NCI-H128 (cell line): ENCODE results near the gene PDSS2.
"Not testable (repeated sequence)": the region's sequence is repeated elsewhere in the genome, so short reads cannot be mapped to it uniquely, and the experiment has no call there.

Source experiments
- DNase-seq: peaks from one replicate; lab custom pipeline; 2025; ENCODE audit not compliant: unreplicated experiment; lab: John Stamatoyannopoulos, UW

The PDSS2 gene

DNA sequence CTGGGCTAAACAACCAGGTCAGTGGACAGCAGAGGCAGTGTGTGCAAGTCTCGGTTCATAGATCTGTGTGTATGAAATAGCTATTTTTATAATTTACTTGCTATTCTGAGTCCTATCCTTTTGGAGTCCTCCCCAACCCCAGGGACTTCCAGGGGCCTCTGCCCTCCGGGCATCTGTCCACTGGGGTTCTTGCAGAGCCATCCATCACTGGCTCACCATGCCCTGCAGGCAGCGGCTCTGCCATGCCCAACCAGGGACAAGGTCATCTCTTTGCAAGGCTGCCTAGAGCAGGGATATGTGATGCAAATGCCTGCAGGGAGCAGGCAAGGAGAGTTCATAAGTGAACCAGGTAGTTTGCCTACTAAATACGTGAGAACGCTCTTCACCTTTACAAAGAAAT lies 333.6 kb downstream of the PDSS2 start:
- DNase-seq, result no peak

DNA sequence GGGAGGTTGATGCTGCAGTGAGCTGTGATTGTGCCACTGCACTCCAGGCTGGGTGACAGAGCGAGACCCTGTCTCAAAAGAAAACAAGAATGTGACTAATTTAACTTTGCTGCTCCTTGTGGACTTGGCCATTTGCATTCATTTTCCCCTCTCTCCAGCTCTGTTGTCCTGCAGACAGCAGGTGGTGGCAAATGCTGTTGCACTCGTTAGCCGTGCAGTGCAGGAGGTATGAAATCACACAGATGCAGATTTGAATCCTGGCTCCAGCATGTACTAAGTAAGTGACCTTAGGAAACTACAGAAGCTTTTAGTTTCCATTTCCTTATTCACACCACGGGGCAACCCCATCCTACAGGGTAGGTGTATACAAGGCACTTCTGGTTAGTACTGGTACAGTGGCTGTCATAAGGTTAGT lies 334.4 kb downstream of the PDSS2 start:
- DNase-seq, result no peak

DNA sequence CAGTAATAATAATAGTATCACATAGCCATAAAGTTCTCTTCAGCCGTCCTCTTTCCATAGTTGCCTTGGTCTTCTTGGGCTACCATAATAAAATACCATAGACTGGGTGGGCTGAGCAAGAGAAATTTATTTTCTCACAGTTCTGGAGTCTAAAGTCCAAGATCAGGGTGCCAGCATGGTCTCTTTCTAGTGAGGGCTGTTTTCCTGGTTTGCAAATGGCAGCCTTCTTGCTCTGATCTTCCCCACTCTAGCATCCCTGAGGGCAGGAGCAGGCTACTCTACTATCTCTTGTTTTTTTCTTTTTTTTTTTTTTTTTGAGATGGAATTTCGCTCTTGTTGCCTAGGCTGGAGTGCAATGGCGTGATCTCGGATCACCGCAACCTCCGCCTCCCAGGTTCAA lies 335.9 kb downstream of the PDSS2 start:
- DNase-seq, result no peak

DNA sequence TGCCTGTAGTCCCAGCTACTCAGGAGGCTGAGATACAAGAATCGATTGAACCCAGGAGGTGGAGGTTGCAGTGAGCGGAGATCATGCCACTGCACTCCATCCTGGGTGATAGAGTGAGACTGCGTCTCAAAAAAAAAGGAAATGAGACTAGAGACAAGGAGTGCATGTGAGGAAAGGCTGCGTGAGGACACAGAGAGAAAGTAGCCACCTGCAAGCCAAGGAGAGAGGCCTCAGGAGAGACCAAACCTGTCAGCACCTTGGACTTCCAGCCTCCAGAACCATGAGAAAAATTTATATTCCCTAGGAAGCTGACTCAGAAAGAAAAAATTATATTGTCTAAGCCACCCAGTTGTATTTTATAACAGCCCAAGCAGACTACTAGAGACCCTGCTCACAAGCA lies 336.6 kb downstream of the PDSS2 start:
- no peak for DNase-seq

DNA sequence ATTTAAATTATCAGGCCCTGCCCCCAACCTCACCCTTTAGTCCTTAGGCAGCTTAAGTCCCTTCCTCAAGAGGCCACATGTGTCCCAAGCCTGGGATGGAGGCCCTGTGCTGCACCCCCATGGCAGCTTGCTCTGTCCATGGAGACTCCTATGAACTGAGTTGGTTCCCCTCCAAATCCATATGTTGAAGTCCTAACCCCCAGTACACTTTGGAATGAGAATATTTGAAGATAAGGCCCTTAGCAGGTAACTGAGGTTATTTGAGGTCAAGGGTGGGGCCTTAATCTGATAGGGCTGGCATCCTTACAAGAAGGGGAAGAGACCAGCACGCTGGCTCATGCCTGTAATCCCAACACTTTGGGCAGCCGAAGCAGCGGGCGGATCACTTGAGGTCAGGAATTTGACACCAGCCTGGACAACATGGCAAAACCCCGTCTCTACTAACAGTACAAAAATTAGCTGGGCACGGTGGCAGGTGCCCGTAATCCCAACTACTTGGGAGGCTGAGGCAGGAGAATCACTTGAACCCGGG lies 337.3 kb downstream of the PDSS2 start:
- no peak for DNase-seq

DNA sequence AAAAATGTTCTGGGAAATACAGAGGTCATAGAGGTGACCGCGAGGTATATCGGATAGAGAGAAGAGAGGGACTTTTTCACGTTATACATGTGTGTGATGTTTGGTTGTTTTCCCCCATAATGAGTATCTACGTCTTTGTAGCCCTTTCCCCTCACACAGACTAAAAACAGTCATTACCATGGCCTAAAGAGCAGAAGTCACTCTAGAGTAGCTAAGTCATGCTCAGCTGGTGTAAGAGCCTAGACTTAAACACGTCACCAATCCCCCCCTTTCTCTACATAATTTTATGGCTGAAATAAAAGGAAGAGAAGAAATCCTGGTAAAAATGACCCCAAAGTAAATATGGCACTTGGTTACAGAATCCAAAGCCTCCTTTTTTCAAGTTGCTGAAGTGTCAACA lies 338.1 kb downstream of the PDSS2 start:
- DNase-seq, result no peak

DNA sequence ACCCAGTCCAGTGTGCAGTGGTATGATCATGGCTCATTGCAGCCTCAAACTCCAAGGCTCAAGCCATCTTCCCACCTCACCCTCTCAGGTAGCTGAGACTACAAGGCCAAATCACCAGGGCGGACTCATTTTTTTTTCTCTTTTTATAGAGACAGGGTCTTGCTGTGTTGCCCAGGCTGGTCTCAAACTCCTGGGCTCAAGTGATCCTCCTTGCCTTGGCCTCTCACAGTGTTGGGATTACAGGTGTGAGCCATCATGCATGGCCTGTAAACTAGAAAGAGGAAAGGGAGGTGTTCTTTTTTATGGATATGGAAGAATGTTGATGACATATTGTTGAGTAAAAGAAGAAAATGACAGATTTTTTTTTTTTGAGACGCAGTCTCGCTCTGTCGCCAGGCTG lies 339.0 kb downstream of the PDSS2 start:
- DNase-seq, result no peak

DNA sequence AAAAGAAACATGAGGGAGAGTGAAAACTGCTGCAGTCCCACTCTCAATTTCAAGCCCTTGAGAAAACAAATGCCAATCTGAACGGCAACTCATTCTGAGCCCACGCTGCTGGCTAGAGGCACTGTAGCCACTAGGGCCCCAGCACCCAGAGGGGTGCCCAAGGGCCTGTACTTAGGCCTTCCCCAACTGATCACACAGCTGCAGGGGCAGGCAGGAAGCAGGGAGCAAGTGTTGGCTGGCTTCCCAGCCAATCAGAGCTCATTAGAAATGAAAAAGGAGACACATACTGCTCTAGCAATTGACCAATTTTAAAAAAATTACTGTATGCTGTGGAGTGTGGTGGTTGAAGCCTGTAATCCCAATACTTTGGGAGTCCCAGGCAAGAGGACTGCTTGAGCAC lies 340.4 kb downstream of the PDSS2 start:
- DNase-seq, result no peak

DNA sequence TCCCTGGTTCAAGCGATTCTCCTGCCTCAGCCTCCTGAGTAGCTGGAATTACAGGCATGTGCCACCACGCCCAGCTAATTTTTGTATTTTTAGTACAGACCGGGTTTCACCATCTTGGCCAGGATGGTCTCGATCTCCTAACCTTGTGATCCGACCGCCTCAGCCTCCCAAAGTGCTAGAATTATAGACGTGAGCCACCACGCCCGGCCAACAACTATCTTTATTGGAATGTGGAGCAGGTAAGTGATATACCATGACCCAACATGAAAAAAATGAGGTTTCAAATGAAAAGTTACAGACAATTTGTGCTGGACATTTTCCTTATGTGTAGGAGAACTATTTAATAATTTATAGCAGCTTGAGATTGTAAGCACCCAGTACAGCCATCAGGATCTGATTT lies 340.8 kb downstream of the PDSS2 start:
- not testable (repeated sequence) for DNase-seq

DNA sequence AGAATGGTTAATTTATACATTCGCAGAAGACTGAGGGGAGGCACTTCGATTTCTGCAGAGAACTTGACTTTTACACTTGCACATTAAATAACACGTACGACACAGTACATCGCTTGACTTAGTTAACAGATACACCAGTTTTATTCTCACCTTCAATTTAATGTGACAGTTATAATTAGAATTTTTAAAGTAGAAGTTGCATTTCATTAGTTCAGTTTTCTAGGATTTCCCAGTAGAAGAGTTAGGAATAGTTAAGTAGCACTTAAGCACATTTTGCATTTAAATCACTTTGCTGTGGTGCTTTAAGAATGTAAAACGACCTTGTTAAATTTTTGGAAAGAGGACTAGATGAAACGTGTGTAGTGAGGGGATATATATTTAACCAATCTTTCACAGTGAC lies 342.4 kb downstream of the PDSS2 start:
- no peak for DNase-seq

DNA sequence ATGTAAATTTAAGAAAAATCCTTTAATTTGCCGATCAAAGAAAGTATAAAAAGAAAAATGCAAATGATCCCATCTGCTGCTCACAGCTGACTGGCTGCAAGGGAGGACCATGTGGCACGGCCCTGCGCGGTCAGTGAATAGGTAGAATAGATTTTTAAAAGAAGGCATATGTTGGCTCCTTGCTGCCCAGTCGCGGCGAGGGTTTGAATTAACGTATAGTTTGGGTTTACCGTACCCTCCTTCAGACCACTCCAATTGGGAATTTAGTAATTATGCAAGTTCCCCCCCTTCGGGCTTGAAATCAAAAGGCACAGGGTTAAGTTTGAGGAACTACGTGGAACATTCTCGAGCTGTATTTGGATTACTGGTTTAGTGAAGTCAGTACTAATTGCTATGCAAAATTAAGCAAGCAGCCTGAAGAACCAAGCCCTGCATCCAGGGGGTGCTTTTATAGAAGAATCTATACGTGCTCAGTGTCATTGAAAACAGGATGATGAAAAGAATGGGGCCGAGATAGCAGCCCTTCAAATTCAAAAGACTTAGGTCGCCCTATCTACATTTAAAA lies 343.0 kb downstream of the PDSS2 start:
- no peak for DNase-seq

DNA sequence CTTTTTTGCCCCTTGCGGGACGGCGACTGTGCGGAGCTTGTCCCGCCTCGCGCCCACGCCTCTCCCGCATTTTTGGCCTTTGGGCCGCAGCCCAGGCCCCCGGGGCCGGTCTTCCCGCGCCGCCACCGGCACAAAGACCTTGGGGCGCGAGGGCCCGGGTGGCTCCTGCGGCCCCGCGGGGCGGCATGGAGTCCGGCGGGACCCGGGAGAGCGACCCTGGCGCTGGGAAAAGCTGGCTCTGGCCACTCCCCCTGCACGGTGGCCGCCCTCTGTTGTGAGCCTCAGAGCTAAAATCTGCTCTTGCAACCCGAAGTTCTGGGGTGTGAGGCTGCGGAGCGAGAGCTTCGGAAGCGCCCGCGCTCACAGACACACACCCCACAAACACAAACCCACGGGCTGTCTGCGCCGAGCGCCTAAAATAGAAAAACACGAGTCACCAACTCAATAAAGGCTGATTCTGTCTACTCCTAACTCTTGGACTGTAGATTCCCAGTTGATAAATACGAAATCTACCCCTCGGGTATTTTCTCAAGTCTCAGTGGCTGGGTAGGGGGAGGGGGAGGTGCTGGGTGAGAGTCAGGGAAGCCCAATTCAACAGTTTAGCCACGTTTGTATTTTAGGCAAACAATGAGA lies 343.6 kb downstream of the PDSS2 start:
- DNase-seq, result peak; percentile 41

DNA sequence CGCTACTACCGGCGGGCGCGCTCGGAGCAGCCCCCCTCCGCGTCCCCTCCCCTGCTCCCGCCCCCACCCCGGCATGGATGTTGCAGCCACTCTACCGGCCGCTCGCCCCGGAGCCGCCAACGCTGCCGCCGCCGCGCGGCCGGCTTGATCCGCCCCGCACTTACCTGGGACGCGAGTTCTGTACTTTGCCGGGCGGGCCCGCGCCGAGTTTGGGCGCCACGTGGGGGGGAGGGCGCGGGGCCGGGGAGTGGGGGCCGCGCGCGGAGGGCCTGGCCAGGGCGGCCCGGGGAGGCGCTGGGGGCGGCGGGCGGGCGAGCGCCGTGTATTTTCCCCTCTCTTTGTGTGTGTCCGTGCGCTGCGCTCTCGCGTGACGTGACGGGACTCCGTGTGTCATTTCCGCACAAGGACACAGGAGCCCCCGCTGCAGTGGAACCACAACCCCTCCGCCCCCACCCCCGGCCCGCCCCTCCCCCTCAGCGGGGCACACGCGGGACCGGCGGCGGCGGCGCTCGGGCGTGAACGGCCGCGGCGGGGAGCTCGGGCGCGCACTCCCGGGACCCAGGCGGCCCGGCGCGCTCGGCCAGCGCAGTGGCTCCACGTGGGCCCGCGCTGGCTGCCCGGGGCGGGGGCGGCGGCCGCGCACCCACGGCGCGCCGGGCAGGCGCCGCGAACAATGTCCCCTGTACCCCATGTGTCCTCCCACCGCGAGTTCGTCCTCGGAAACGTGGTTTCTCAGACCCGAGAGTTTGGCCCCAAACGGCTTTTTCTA lies 344.3 kb downstream of the PDSS2 start, which contains the start of gene BEND3:
BEND3 (minus strand) TSS at position 590 of the 769 bp plus-strand sequence. CDS start 16,230 bp downstream, outside the sequence.
- no peak for DNase-seq

DNA sequence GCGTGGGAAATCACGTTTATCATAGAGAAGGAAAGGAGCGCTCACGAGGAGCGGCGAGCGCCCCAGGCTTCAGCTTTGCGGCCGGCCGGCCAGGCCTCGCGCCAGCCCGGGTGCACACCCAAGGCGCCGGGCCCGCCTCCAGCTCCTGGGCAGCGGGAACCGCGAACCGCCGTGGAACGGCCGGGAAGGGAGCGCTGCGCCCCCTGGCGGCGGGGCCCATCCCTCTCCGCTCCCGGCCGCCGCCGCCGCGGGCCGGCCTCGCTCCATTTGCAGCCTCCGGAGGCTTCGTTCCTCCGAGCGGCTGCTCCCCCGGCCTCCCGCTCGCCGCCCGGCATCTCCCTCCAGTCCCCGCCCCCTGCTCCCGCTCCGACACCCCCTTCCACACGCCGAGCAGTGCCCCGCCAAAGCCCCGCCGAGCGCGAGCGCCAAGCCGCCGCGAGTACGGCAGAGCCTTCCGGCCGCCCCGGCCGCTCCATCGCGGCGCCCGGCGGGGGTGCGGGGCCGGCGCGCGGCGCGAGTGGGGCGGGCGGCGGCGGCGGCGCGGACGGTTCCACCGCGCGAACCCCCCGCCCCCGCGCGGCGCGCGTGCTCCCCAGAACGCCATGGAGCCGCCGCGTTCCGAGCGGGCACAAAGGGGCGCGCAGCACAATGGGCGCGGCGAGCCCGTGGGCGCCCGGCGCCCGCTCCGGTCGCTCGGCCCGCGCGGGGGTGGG lies 345.0 kb downstream of the PDSS2 start:
- peak; percentile 72 for DNase-seq

DNA sequence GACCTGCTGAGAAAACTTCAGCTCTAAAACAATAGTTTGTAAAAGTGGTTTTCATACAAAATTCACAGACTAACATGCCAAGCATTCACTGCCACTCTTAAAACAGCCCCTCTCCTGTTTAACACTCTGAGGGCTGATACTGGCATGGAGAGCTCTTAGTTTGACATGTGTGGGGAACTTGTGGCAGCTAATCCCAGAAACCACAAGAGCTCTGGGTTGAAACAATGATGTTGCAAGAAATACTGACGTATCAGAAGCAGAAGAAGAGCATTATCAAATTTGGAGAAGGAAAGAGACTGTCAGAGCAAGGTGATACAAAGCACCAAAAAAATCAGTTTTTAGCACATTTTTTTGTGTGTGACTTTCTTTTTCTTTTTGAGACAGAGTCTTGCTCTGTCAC lies 349.2 kb downstream of the PDSS2 start:
- no peak for DNase-seq

DNA sequence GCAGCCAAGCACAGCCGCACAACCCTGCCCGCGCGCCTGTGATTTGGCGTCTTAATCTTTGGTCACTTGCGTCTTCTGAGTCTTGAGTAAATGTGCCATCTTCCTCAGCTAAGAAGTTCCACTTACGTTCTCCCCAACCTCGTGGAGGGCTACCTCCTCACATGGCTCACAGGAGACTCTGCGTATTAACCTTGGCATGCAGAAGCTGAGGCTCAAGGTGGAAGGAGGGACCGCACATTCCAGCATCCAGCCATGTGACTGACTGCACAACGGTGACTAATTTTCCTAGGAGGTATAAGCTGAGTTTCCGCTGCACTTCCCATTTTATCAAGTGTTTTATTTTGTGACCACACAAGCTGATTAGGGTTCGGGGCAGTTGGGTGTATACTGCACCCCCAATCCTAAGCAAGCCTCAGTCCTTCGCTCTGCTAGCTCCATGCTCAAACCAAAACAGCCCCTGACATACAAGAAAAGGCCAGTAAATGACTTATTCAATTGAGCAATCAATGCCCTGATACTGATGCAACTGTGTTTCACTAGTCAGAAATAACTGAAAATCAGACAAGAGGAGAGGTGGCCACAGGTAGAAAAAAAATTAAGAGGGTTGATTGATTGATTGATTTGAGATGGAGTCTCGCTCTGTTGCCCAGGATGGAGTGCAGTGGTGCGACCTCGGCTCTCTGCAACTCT lies 351.0 kb downstream of the PDSS2 start:
- no peak for DNase-seq

DNA sequence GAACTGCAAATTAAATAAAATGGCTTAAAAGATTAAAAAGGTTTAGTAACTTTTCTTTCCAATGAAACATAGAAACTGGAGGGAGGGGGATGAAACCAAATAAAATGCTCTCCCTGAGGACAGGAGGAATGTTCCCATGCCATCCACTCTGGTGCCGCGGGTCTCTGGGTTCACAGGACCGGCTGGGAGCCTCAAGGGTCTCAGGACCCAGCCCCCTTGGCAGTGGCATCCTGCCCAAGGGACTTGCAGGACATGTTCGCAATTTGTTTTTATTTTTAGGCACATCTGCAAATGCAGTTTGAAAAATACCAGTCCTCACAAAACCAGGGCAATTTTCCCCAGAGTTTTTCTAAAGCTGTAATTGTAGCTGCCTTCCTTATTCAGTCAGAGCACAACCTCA lies 351.6 kb downstream of the PDSS2 start:
- DNase-seq, result no peak

DNA sequence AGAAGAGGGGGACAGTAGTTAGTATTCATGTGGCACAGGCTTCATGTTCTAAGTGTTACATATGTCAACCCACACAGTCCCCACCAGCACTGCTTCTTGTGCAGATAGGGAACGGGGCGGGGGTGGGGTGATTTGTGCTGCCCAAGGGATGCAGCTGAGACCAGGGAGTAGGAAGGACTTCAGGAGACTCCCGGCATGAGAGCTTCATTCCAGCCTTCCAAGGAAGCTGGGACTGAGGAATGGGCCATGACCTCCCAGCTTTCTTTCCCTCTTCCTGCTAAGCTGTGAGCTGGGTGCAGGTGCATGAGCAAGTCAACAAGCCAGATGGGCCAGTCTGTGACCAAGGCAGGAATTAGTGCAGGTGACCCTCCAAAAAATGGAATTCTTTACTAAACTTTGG lies 353.2 kb downstream of the PDSS2 start:
- DNase-seq, result no peak

DNA sequence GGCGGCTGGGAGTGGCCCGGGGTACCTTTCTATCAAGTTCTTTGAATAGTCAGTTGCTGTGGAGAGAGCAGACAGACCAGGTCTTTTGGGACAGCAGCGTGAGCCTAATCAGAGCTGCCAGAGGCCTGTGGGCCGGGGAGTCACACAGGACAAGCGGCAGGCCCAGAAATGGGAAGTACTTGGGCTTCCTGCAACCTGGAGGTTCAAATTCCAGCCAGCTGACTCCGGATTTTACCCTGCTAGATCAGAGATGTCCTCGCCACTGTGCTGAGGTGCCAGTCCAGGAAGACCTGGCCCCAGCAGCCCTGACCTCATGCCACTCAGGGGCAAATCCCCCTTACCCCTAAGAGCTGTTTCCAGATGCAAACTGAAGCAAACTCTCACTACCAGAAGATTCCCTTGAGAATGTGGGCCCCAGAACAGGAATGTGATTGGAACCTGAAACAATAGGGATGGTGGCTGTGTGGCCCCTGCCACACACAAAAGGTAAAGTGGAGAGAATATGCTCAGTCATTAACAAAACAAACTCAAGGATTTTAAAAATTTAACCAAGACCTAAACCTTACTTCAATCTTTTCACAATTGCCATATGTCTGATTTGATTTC lies 353.8 kb downstream of the PDSS2 start:
- DNase-seq, result no peak

DNA sequence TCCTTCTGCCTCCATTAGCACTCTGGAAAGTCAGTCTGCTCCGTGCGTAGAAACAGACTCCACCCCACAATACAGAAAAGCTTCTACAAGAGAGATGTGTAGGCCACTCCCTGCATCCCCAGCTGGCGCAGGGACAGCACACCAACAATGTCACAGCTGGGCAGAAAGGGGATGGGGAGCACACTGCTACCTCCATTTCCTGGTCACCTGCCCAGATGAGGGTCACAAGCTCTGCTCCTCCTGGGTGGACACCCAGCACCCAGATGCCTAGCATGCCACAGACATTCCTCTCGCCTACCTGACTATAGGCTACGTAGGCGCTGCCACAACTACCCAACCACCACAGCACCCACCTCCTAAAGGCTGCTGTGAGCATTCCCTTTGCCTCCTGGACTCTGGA lies 356.3 kb downstream of the PDSS2 start:
- no peak for DNase-seq
